ENCODE data around the gene LRRFIP2.

DNA sequence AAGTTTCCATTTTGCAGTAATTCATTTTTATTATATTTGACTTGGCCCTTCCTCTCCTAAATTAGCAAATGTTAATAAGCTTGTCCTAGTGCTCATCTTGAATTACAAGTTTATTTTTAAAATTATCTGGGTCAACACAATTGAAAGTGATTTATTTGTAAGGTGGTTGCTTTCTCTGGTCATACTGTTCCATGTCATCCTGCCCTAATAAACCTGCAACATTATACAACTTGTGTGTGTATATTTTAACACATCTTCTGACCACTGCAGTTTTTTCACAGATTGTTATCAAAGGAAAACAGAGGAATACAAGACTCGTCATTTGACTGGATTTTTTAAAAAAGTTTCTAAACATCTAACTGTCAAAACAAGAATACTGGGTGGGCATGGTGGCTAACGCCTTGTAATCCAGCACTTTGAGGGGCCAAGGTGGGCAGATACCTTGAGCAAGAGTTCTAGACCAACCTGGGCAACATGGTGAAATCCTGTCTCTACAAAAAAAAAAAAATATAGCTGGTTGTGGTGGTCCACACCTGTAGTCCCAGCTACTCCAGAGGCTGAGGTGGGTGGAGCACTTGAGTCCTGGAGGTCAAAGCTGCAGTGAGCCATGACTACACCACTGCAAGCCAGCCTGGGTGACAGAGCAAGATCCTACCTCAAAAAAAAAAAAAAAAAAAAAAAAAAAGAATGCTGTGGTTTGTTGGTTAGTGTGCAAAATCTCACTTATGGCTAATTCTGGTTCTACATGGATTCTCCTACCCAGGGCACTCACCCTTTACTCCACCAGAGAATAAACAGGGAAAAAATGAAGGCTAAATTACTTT, 5.0 kb upstream of the LRRFIP2 start:
- TF ChIP-seq POLR2A (IDR thresholded peaks at IDR 0.05), result no peak
- TF ChIP-seq, protein P1, sequence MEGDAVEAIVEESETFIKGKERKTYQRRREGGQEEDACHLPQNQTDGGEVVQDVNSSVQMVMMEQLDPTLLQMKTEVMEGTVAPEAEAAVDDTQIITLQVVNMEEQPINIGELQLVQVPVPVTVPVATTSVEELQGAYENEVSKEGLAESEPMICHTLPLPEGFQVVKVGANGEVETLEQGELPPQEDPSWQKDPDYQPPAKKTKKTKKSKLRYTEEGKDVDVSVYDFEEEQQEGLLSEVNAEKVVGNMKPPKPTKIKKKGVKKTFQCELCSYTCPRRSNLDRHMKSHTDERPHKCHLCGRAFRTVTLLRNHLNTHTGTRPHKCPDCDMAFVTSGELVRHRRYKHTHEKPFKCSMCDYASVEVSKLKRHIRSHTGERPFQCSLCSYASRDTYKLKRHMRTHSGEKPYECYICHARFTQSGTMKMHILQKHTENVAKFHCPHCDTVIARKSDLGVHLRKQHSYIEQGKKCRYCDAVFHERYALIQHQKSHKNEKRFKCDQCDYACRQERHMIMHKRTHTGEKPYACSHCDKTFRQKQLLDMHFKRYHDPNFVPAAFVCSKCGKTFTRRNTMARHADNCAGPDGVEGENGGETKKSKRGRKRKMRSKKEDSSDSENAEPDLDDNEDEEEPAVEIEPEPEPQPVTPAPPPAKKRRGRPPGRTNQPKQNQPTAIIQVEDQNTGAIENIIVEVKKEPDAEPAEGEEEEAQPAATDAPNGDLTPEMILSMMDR (IDR thresholded peaks at IDR 0.05), result no peak
